ENCODE results near the gene SOBP.

Gene SOBP

GRCh38 chr6:107647439-107647948 lies 157.6 kb downstream of the SOBP start:
- no peak for DNase-seq (ENCODE audit: low read depth, low spot score)
- Histone ChIP-seq H3K9ac (ENCODE audit: insufficient read length, low read depth) (no peak overlapping the region), H3K9me3 (ENCODE audit: insufficient read depth, low read length) (no peaks in the 10 kb centered on the region), H3K4me3 (ENCODE audit: insufficient read length, low read depth) (no peak overlapping the region), H3K4me1 (ENCODE audit: insufficient read depth, insufficient read length) (no peaks in the 10 kb centered on the region), H3K36me3 (ENCODE audit: insufficient read depth, insufficient read length, low read length) (no peaks in the 10 kb centered on the region), H3K27me3 (ENCODE audit: insufficient read depth, insufficient read length) (no peaks in the 10 kb centered on the region)
- TF ChIP-seq SUZ12 (IDR thresholded peaks at IDR 0.05; ENCODE audit: extremely low read depth, insufficient read depth, insufficient read length) (no peak), YY1 (IDR thresholded peaks at IDR 0.05; ENCODE audit: insufficient read depth, insufficient read length) (no peak)

- H3K36me3 ChIP-seq (ENCODE audit: insufficient read depth, insufficient read length, low read length): no peaks in the 10 kb centered on the region
- no peaks in the 10 kb centered on the region for H3K27me3 ChIP-seq (ENCODE audit: insufficient read depth, insufficient read length)
- H3K9me3 ChIP-seq (ENCODE audit: insufficient read depth, low read length): no peaks in the 10 kb centered on the region
- H3K4me3 ChIP-seq (ENCODE audit: insufficient read length, low read depth): no peak overlapping the region
- no peaks in the 10 kb centered on the region for H3K4me1 ChIP-seq (ENCODE audit: insufficient read depth, insufficient read length)
- no peak overlapping the region for H3K9ac ChIP-seq (ENCODE audit: insufficient read length, low read depth)
- no peak for DNase-seq (ENCODE audit: low read depth, low spot score)
- TF ChIP-seq YY1 (IDR thresholded peaks at IDR 0.05; ENCODE audit: insufficient read depth, insufficient read length) (no peak), SUZ12 (IDR thresholded peaks at IDR 0.05; ENCODE audit: extremely low read depth, insufficient read depth, insufficient read length) (no peak), ZNF274 (IDR thresholded peaks at IDR 0.05; ENCODE audit: low read depth, low read length) (no peak)
Measured at GRCh38 chr6:107648983-107649382, 159.1 kb downstream of the SOBP start.

- Histone ChIP-seq H3K9ac (ENCODE audit: insufficient read length, low read depth) (no peak overlapping the region), H3K9me3 (ENCODE audit: insufficient read depth, low read length) (no peaks in the 10 kb centered on the region), H3K4me1 (ENCODE audit: insufficient read depth, insufficient read length) (no peaks in the 10 kb centered on the region), H3K27me3 (ENCODE audit: insufficient read depth, insufficient read length) (no peaks in the 10 kb centered on the region), H3K4me3 (ENCODE audit: insufficient read length, low read depth) (no peak overlapping the region), H3K36me3 (ENCODE audit: insufficient read depth, insufficient read length, low read length) (no peaks in the 10 kb centered on the region)
- TF ChIP-seq SUZ12 (IDR thresholded peaks at IDR 0.05; ENCODE audit: extremely low read depth, insufficient read depth, insufficient read length) (no peak), YY1 (IDR thresholded peaks at IDR 0.05; ENCODE audit: insufficient read depth, insufficient read length) (no peak), ZNF274 (IDR thresholded peaks at IDR 0.05; ENCODE audit: low read depth, low read length) (no peak)
- DNase-seq (ENCODE audit: low read depth, low spot score): no peak
Measured at GRCh38 chr6:107652526-107653182, 162.7 kb downstream of the SOBP start.

GRCh38 chr6:107653183-107653580 lies 163.3 kb downstream of the SOBP start:
- Histone ChIP-seq H3K4me1 (ENCODE audit: insufficient read depth, insufficient read length) (no peaks in the 10 kb centered on the region), H3K4me3 (ENCODE audit: insufficient read length, low read depth) (no peak overlapping the region)
- DNase-seq (ENCODE audit: low read depth, low spot score): no peak

GRCh38 chr6:107653861-107654394 lies 164.0 kb downstream of the SOBP start:
- Histone ChIP-seq H3K4me1 (ENCODE audit: insufficient read depth, insufficient read length) (no peaks in the 10 kb centered on the region), H3K36me3 (ENCODE audit: insufficient read depth, insufficient read length, low read length) (no peaks in the 10 kb centered on the region), H3K9ac (ENCODE audit: insufficient read length, low read depth) (no peak overlapping the region), H3K4me3 (ENCODE audit: insufficient read length, low read depth) (no peak overlapping the region), H3K9me3 (ENCODE audit: insufficient read depth, low read length) (no peaks in the 10 kb centered on the region), H3K27me3 (ENCODE audit: insufficient read depth, insufficient read length) (no peaks in the 10 kb centered on the region)
- TF ChIP-seq ZNF274 (IDR thresholded peaks at IDR 0.05; ENCODE audit: low read depth, low read length) (no peak), YY1 (IDR thresholded peaks at IDR 0.05; ENCODE audit: insufficient read depth, insufficient read length) (no peak), SUZ12 (IDR thresholded peaks at IDR 0.05; ENCODE audit: extremely low read depth, insufficient read depth, insufficient read length) (no peak)
- no peak for DNase-seq (ENCODE audit: low read depth, low spot score)

More at GRCh38 chr6:107653183-107653580, 163.3 kb downstream of the SOBP start:
- Histone ChIP-seq H3K9ac (ENCODE audit: insufficient read length, low read depth) (no peak overlapping the region), H3K9me3 (ENCODE audit: insufficient read depth, low read length) (no peaks in the 10 kb centered on the region), H3K36me3 (ENCODE audit: insufficient read depth, insufficient read length, low read length) (no peaks in the 10 kb centered on the region), H3K27me3 (ENCODE audit: insufficient read depth, insufficient read length) (no peaks in the 10 kb centered on the region)
- no peak for TF ChIP-seq YY1 (IDR thresholded peaks at IDR 0.05; ENCODE audit: insufficient read depth, insufficient read length)
- no peak for TF ChIP-seq SUZ12 (IDR thresholded peaks at IDR 0.05; ENCODE audit: extremely low read depth, insufficient read depth, insufficient read length)
- TF ChIP-seq ZNF274 (IDR thresholded peaks at IDR 0.05; ENCODE audit: low read depth, low read length): no peak

- no peak for TF ChIP-seq SUZ12 (IDR thresholded peaks at IDR 0.05; ENCODE audit: extremely low read depth, insufficient read depth, insufficient read length)
- TF ChIP-seq YY1 (IDR thresholded peaks at IDR 0.05; ENCODE audit: insufficient read depth, insufficient read length): no peak
- no peak for TF ChIP-seq ZNF274 (IDR thresholded peaks at IDR 0.05; ENCODE audit: low read depth, low read length)
- no peaks in the 10 kb centered on the region for H3K9me3 ChIP-seq (ENCODE audit: insufficient read depth, low read length)
- H3K9ac ChIP-seq (ENCODE audit: insufficient read length, low read depth): no peak overlapping the region
- DNase-seq (ENCODE audit: low read depth, low spot score): no peak
- H3K4me1 ChIP-seq (ENCODE audit: insufficient read depth, insufficient read length): no peaks in the 10 kb centered on the region
- no peak overlapping the region for H3K4me3 ChIP-seq (ENCODE audit: insufficient read length, low read depth)
- H3K36me3 ChIP-seq (ENCODE audit: insufficient read depth, insufficient read length, low read length): no peaks in the 10 kb centered on the region
- H3K27me3 ChIP-seq (ENCODE audit: insufficient read depth, insufficient read length): no peaks in the 10 kb centered on the region
Measured at GRCh38 chr6:107654764-107655163, 164.8 kb downstream of the SOBP start.

- TF ChIP-seq SUZ12 (IDR thresholded peaks at IDR 0.05; ENCODE audit: extremely low read depth, insufficient read depth, insufficient read length) (no peak), ZNF274 (IDR thresholded peaks at IDR 0.05; ENCODE audit: low read depth, low read length) (no peak), YY1 (IDR thresholded peaks at IDR 0.05; ENCODE audit: insufficient read depth, insufficient read length) (no peak)
- H3K36me3 ChIP-seq (ENCODE audit: insufficient read depth, insufficient read length, low read length): no peaks in the 10 kb centered on the region
- no peaks in the 10 kb centered on the region for H3K4me1 ChIP-seq (ENCODE audit: insufficient read depth, insufficient read length)
- DNase-seq (ENCODE audit: low read depth, low spot score): no peak
- H3K4me3 ChIP-seq (ENCODE audit: insufficient read length, low read depth): no peak overlapping the region
- H3K27me3 ChIP-seq (ENCODE audit: insufficient read depth, insufficient read length): no peaks in the 10 kb centered on the region
- no peak overlapping the region for H3K9ac ChIP-seq (ENCODE audit: insufficient read length, low read depth)
- no peaks in the 10 kb centered on the region for H3K9me3 ChIP-seq (ENCODE audit: insufficient read depth, low read length)
Measured at GRCh38 chr6:107655245-107655644, 165.3 kb downstream of the SOBP start.
